ENCODE results near the gene PELI1.
A peak's percentile ranks its signal among the peaks of the same experiment; 100 is the strongest.

The PELI1 gene

DNA sequence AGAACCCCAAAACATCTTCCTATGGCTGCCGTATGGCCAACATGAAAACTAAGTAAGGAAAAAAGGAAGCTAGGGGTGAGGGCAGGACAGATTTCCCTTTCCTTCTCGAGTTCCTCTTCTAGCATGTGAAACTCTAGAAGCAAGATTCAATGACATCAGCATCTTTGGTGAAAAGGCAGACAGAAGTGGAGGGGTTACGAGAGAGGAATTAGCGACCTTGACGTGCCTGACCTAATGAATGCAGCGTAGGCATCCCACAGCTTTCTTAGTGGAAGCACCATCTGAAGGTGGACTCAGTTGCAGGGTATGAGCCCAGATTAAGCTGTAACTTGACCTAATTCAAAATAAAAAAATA is 47.9 kb upstream of the PELI1 start:
- Histone ChIP-seq H3K79me2 (ENCODE audit: control insufficient read depth, low read length) (no peaks in the 10 kb centered on the region), H4K20me1 (ENCODE audit: control insufficient read depth, insufficient read depth, low read depth, low read length) (no peaks in the 10 kb centered on the region), H3K4me2 (ENCODE audit: low read length) (peak overlapping the region; percentile 20), H3K36me3 (ENCODE audit: control insufficient read depth, low read length) (0 out of 2 replicates have a peak, but pooled peaks cover 3% of the 10 kb centered on the region), H3K9me3 (ENCODE audit: control insufficient read depth, insufficient read depth, low read length) (no peaks in the 10 kb centered on the region), H3K9me2 (replicated peaks; ENCODE audit: control insufficient read depth, low read length) (no peaks in the 10 kb centered on the region), H3F3A (ENCODE audit: control insufficient read depth, insufficient read depth) (0 out of 2 replicates have a peak, but pooled peaks cover 4% of the 10 kb centered on the region), H3K27me3 (ENCODE audit: control insufficient read depth, low read length) (no peaks in the 10 kb centered on the region), H3K4me3 (ENCODE audit: low read length) (0 out of 2 replicates have a peak overlapping the region, but pooled peaks have one; percentile 18), H3K27ac (ENCODE audit: low read depth, low read length) (no peak overlapping the region), H3K4me1 (ENCODE audit: control insufficient read depth, low read length) (peaks cover 52% of the 10 kb centered on the region)
- TF ChIP-seq, protein P1, sequence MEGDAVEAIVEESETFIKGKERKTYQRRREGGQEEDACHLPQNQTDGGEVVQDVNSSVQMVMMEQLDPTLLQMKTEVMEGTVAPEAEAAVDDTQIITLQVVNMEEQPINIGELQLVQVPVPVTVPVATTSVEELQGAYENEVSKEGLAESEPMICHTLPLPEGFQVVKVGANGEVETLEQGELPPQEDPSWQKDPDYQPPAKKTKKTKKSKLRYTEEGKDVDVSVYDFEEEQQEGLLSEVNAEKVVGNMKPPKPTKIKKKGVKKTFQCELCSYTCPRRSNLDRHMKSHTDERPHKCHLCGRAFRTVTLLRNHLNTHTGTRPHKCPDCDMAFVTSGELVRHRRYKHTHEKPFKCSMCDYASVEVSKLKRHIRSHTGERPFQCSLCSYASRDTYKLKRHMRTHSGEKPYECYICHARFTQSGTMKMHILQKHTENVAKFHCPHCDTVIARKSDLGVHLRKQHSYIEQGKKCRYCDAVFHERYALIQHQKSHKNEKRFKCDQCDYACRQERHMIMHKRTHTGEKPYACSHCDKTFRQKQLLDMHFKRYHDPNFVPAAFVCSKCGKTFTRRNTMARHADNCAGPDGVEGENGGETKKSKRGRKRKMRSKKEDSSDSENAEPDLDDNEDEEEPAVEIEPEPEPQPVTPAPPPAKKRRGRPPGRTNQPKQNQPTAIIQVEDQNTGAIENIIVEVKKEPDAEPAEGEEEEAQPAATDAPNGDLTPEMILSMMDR (IDR thresholded peaks at IDR 0.05; ENCODE audit: low read depth, low read length, poor library complexity, severe bottlenecking), result no peak
- no peak for TF ChIP-seq EZH2phosphoT487 (IDR thresholded peaks at IDR 0.05; ENCODE audit: borderline replicate concordance, low read length)

- H3K9me2 ChIP-seq (replicated peaks; ENCODE audit: control insufficient read depth, low read length), result no peaks in the 10 kb centered on the region
- H3K4me3 ChIP-seq (ENCODE audit: low read length), result no peak overlapping the region
- no peaks in the 10 kb centered on the region for H3K27me3 ChIP-seq (ENCODE audit: control insufficient read depth, low read length)
- H3K4me2 ChIP-seq (ENCODE audit: low read length), result no peak overlapping the region
- H3K27ac ChIP-seq (ENCODE audit: low read depth, low read length), result no peak overlapping the region
- H3F3A ChIP-seq (ENCODE audit: control insufficient read depth, insufficient read depth), result 0 out of 2 replicates have a peak, but pooled peaks cover 4% of the 10 kb centered on the region
- H3K9me3 ChIP-seq (ENCODE audit: control insufficient read depth, insufficient read depth, low read length), result no peaks in the 10 kb centered on the region
- no peak for TF ChIP-seq EZH2phosphoT487 (IDR thresholded peaks at IDR 0.05; ENCODE audit: borderline replicate concordance, low read length)
- TF ChIP-seq, protein P1 (IDR thresholded peaks at IDR 0.05; ENCODE audit: low read depth, low read length, poor library complexity, severe bottlenecking), result no peak
- 0 out of 2 replicates have a peak, but pooled peaks cover 3% of the 10 kb centered on the region for H3K36me3 ChIP-seq (ENCODE audit: control insufficient read depth, low read length)
- H3K79me2 ChIP-seq (ENCODE audit: control insufficient read depth, low read length), result no peaks in the 10 kb centered on the region
- H4K20me1 ChIP-seq (ENCODE audit: control insufficient read depth, insufficient read depth, low read depth, low read length), result no peaks in the 10 kb centered on the region
- peaks cover 66% of the 10 kb centered on the region for H3K4me1 ChIP-seq (ENCODE audit: control insufficient read depth, low read length)
Measured at GRCh38 chr2:64189586-64189985, 45.4 kb upstream of the PELI1 start.

- peaks cover 66% of the 10 kb centered on the region for H3K4me1 ChIP-seq (ENCODE audit: control insufficient read depth, low read length)
- H3K79me2 ChIP-seq (ENCODE audit: control insufficient read depth, low read length), result no peaks in the 10 kb centered on the region
- H3K9me3 ChIP-seq (ENCODE audit: control insufficient read depth, insufficient read depth, low read length), result no peaks in the 10 kb centered on the region
- H4K20me1 ChIP-seq (ENCODE audit: control insufficient read depth, insufficient read depth, low read depth, low read length), result no peaks in the 10 kb centered on the region
- 0 out of 2 replicates have a peak, but pooled peaks cover 3% of the 10 kb centered on the region for H3K36me3 ChIP-seq (ENCODE audit: control insufficient read depth, low read length)
- H3K4me2 ChIP-seq (ENCODE audit: low read length), result no peak overlapping the region
- H3K4me3 ChIP-seq (ENCODE audit: low read length), result no peak overlapping the region
- no peak overlapping the region for H3K27ac ChIP-seq (ENCODE audit: low read depth, low read length)
- H3K9me2 ChIP-seq (replicated peaks; ENCODE audit: control insufficient read depth, low read length), result no peaks in the 10 kb centered on the region
- 0 out of 2 replicates have a peak, but pooled peaks cover 4% of the 10 kb centered on the region for H3F3A ChIP-seq (ENCODE audit: control insufficient read depth, insufficient read depth)
- no peaks in the 10 kb centered on the region for H3K27me3 ChIP-seq (ENCODE audit: control insufficient read depth, low read length)
- TF ChIP-seq EZH2phosphoT487 (IDR thresholded peaks at IDR 0.05; ENCODE audit: borderline replicate concordance, low read length), result no peak
- TF ChIP-seq, protein P1 (IDR thresholded peaks at IDR 0.05; ENCODE audit: low read depth, low read length, poor library complexity, severe bottlenecking), result no peak
Measured at GRCh38 chr2:64189167-64189566, 44.9 kb upstream of the PELI1 start.

All from DOHH2 (cell line).